A549 (cell line): ENCODE results near the gene RCOR3.

ENCODE experiments used
- CEBPB ChIP-seq, 2 experiments: fragments of >200 bp in 1 of 2; sonication (Bioruptor Twin) in 1 of 2; formaldehyde crosslinking in 1 of 2; IDR thresholded peaks; 2 replicates each; pipeline ENCODE4 v1.6.1; 2012 to 2016
- CTCF ChIP-seq: fragments of >200 bp; sonication (Bioruptor Twin); formaldehyde crosslinking; IDR thresholded peaks from 3 replicates; pipeline ENCODE4 v1.5.1; 2016
- E2F6 ChIP-seq: IDR thresholded peaks from 2 replicates; pipeline ENCODE4 v1.6.1; 2012; ENCODE audit warnings: low read depth, borderline replicate concordance
- MAZ ChIP-seq: fragments of 150-350 bp; IDR thresholded peaks from 2 replicates; pipeline ENCODE4 v1.6.1; 2014; ENCODE audit warnings: antibody characterized with exemption, low read depth, low read length, borderline replicate concordance
- PHF8 ChIP-seq: fragments of 200-600 bp; sonication (generic); IDR thresholded peaks from 2 replicates; pipeline ENCODE4 v1.6.1; 2016; ENCODE audit warnings: low read depth, mild to moderate bottlenecking, antibody characterized with exemption, moderate library complexity, borderline replicate concordance
- POLR2A ChIP-seq: IDR thresholded peaks from 2 replicates; pipeline ENCODE4 v1.6.1; 2012; ENCODE audit warnings: mild to moderate bottlenecking, low read length

- TF ChIP-seq PHF8 (no peak), CTCF (no peak), POLR2A (no peak), MAZ (no peak), E2F6 (no peak), CEBPB (IDR thresholded peaks at IDR 0.05) (no peak)
Observed at GRCh38 chr1:211328866-211329475, 69.8 kb downstream of the RCOR3 start.
